Stimulated activated CD8-positive, alpha-beta memory T cell treated with anti-CD3 and anti-CD28 coated beads, Interleukin-7, amount 100 ng/mL, for 4 hours (primary cell): ENCODE measurements around the gene DNAJC5.
"Not testable (repeated sequence)": the region's sequence is repeated elsewhere in the genome, so short reads cannot be mapped to it uniquely, and the experiment has no call there.

Experiments used
- DNase-seq, 2 donors: peaks; one replicate each; pipeline ENCODE4 v3.0.0-alpha.2; 2020; ENCODE audit warnings: low read depth in 2 of 2

Gene DNAJC5

GRCh38 chr20:63955281-63955826, 60.4 kb downstream of the DNAJC5 start:
- peak in 1 of 2 donors; percentile 52 for DNase-seq

GRCh38 chr20:63955827-63956663, 61.1 kb downstream of the DNAJC5 start, which contains the start of gene UCKL1:
Gene UCKL1, minus strand, starts transcription at chr20:63956416. Its CDS starts 44 bp downstream, at chr20:63956372.
- peak; percentile 78 to 89 for DNase-seq

- no peak for DNase-seq
Measured at GRCh38 chr20:63956664-63957003, 61.7 kb downstream of the DNAJC5 start.

- DNase-seq: peak in 1 of 2 donors; percentile 70
Measured at GRCh38 chr20:63957004-63957689, 62.2 kb downstream of the DNAJC5 start.

- DNase-seq: no peak
Measured at GRCh38 chr20:63957690-63958441, 62.9 kb downstream of the DNAJC5 start.

GRCh38 chr20:63958471-63958870, 63.5 kb downstream of the DNAJC5 start:
- no peak for DNase-seq

- DNase-seq: no peak
Measured at GRCh38 chr20:63958964-63959698, 64.2 kb downstream of the DNAJC5 start.

GRCh38 chr20:63959699-63960075, 64.8 kb downstream of the DNAJC5 start:
- no peak for DNase-seq

GRCh38 chr20:63960654-63961621, 66.0 kb downstream of the DNAJC5 start:
- not testable (repeated sequence) for DNase-seq

- DNase-seq: no peak
Measured at GRCh38 chr20:63961664-63962425, 66.9 kb downstream of the DNAJC5 start.

- DNase-seq: no peak
Measured at GRCh38 chr20:63962426-63963347, 67.8 kb downstream of the DNAJC5 start.

- DNase-seq: no peak
Measured at GRCh38 chr20:63963348-63963741, 68.4 kb downstream of the DNAJC5 start.

- DNase-seq: no peak
Measured at GRCh38 chr20:63963784-63964301, 68.9 kb downstream of the DNAJC5 start.

GRCh38 chr20:63964412-63964811, 69.5 kb downstream of the DNAJC5 start:
- no peak for DNase-seq

GRCh38 chr20:63966172-63966943, 71.4 kb downstream of the DNAJC5 start:
- no peak for DNase-seq

- DNase-seq: no peak
Measured at GRCh38 chr20:63966944-63967322, 72.0 kb downstream of the DNAJC5 start.
